NT2/D1 (cell line): ENCODE measurements around the gene KIFC3.

ENCODE experiments used
- SUZ12 ChIP-seq: IDR thresholded peaks from 2 replicates; pipeline ENCODE4 v1.6.1; 2011; ENCODE audit not compliant: insufficient read length, insufficient read depth; ENCODE audit errors: extremely low read depth
- YY1 ChIP-seq: IDR thresholded peaks from 2 replicates; pipeline ENCODE4 v1.6.1; 2011; ENCODE audit not compliant: insufficient read length, insufficient read depth
- ZNF274 ChIP-seq: IDR thresholded peaks from 2 replicates; pipeline ENCODE4 v1.6.1; 2011; ENCODE audit warnings: mild to moderate bottlenecking, low read depth, low read length

GRCh38 chr16:57788951-57789350, 13.3 kb downstream of the KIFC3 start:
- TF ChIP-seq ZNF274 (no peak), YY1 (no peak), SUZ12 (no peak)
